RWPE2 (cell line): Measurements from ENCODE around the gene NKD2.

Source experiments
- ATAC-seq: fragments of 200-7000 bp; cut with Tn5 transposase; 3 replicates; pipeline ENCODE4 v1.9.1; 2021; ENCODE audit warnings: low read depth
- DNase-seq: peaks from one replicate; pipeline ENCODE4 v3.0.0-alpha.2; 2020; ENCODE audit warnings: low spot score
- H3K27ac ChIP-seq: fragments of 450-650 bp; 2 replicates; pipeline ENCODE4 v1.5.1; 2017; ENCODE audit warnings: mild to moderate bottlenecking; ENCODE audit not compliant: poor library complexity, severe bottlenecking
- H3K27me3 ChIP-seq: fragments of 250-450 bp; sonication (Bioruptor Pico); 2 replicates; pipeline ENCODE4 v1.5.1; 2021; ENCODE audit warnings: mild to moderate bottlenecking, moderate library complexity; ENCODE audit not compliant: insufficient read depth, poor library complexity, severe bottlenecking
- H3K36me3 ChIP-seq: fragments of 250-450 bp; sonication (Bioruptor Pico); 2 replicates; pipeline ENCODE4 v1.5.1; 2020; ENCODE audit warnings: low read depth, mild to moderate bottlenecking, moderate library complexity
- H3K4me1 ChIP-seq: fragments of 250-450 bp; sonication (Bioruptor Pico); 2 replicates; pipeline ENCODE4 v1.5.1; 2021; ENCODE audit warnings: mild to moderate bottlenecking, moderate library complexity; ENCODE audit not compliant: insufficient read depth, poor library complexity, severe bottlenecking
- H3K4me3 ChIP-seq: fragments of 250-450 bp; sonication (Bioruptor Pico); 2 replicates; pipeline ENCODE4 v1.5.1; 2021; ENCODE audit warnings: mild to moderate bottlenecking, moderate library complexity; ENCODE audit not compliant: severe bottlenecking
- H3K9me3 ChIP-seq: fragments of 250-450 bp; sonication (Bioruptor Pico); 2 replicates; pipeline ENCODE4 v1.5.1; 2021; ENCODE audit warnings: mild to moderate bottlenecking, moderate library complexity; ENCODE audit not compliant: severe bottlenecking
- CTCF ChIP-seq: fragments of 450-650 bp; IDR thresholded peaks from one replicate; pipeline ENCODE4 v1.5.1; 2017; ENCODE audit warnings: mild to moderate bottlenecking, moderate library complexity; ENCODE audit not compliant: poor library complexity, severe bottlenecking

NKD2 gene

DNA sequence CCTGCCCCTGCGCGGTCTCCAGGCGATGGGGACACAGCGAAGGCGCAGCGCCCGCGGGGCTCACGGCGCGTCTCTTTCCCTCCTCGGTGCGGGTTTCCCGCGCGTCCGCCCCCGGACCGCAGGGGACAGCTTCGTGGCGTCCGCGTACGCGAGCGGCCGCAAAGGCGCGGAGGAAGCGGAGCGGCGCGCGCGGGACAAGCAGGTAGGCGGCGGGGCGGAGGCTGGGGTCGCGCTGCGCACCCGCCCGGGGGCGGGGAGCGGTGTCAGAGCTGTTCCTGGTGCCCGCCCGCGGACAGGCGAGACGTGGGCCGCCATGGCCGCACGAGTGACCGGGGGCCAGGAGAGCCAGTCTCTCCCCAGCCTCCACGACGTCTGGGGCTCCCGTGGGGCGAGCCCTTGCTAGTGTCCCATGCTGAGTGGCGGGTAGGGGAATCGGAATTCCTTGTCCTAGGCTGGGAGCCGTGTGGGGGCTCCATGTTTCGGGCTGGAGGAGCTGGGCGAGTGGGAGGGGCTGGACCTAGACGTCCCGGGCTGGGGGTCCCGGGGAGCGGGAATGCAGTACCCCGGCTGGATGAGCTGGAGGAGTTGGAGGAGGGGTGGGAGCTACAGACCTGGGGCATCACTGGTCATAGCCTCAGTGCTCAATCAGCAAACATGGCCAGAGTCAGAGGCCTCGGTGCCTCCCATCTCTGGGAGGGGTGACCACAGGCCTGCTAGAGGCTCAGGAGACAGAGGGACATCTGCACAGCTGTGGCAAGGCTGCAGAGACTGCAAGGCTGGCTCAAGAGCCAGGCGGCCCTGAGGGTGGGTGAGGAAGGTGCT is 968 bp downstream of the NKD2 start:
- ATAC-seq, result no peak
- H3K27me3 ChIP-seq, result peaks cover 95% of the 10 kb centered on the region
- no peak for DNase-seq
- H3K4me1 ChIP-seq, result no peaks in the 10 kb centered on the region
- no peak for TF ChIP-seq CTCF
- H3K4me3 ChIP-seq, result no peak overlapping the region
- no peak overlapping the region for H3K27ac ChIP-seq
- H3K36me3 ChIP-seq, result no peaks in the 10 kb centered on the region
- H3K9me3 ChIP-seq, result no peaks in the 10 kb centered on the region

DNA sequence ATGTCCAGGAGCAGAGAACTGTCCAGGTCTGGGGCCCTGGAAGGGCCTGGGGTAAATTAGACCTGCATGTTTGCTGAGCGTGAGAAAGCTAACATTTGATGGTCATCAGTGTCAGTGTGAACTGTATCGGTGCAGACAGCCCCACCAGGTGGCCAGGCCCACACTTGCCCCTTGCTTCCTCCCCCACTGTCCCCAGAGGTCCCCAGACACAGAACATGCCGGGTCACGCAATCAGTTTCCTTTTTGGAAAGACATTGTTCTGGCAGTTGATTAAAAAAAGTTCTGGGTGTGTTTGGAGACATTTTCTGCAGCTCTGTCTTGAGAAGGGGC is 1.5 kb downstream of the NKD2 start:
- Histone ChIP-seq H3K27me3 (peaks cover 95% of the 10 kb centered on the region), H3K4me3 (no peak overlapping the region), H3K27ac (no peak overlapping the region), H3K4me1 (no peaks in the 10 kb centered on the region), H3K9me3 (no peaks in the 10 kb centered on the region), H3K36me3 (no peaks in the 10 kb centered on the region)
- no peak for DNase-seq
- TF ChIP-seq CTCF, result no peak
- no peak for ATAC-seq

GRCh38 chr5:1010641-1011046 is 2.0 kb downstream of the NKD2 start:
- Histone ChIP-seq H3K4me1 (no peaks in the 10 kb centered on the region), H3K9me3 (no peaks in the 10 kb centered on the region), H3K27me3 (peaks cover 95% of the 10 kb centered on the region), H3K27ac (no peak overlapping the region), H3K4me3 (no peak overlapping the region), H3K36me3 (no peaks in the 10 kb centered on the region)
- ATAC-seq, result peak; percentile 4; the same call in 1 of the 3 replicates
- DNase-seq, result no peak
- no peak for TF ChIP-seq CTCF

DNA sequence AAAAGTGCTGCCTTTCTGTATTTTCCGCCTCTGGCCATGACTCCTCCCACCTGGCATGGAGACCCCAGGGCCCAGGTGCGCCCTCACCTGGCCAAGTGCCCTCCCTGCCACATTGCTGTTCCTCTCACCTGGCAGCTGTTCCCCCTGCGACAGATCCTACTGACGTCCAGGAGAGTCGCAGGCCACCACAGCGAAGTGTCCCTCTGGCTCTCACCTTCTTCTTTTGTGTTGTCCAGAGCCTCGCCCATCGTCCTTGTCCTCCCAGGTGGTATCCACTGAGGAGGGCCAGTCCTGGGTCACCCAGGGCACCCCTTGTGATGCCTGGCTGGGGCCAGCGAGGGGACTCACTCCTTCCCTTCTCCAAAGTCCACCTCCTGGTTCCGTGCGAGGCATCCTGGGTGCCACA is 2.6 kb downstream of the NKD2 start:
- no peaks in the 10 kb centered on the region for H3K4me1 ChIP-seq
- peaks cover 95% of the 10 kb centered on the region for H3K27me3 ChIP-seq
- no peak overlapping the region for H3K27ac ChIP-seq
- no peaks in the 10 kb centered on the region for H3K9me3 ChIP-seq
- peak; percentile 32; the same call in 2 of the 3 replicates for ATAC-seq
- peak; percentile 64 for DNase-seq
- H3K36me3 ChIP-seq, result no peaks in the 10 kb centered on the region
- no peak overlapping the region for H3K4me3 ChIP-seq
- peak; percentile 55 for TF ChIP-seq CTCF

DNA sequence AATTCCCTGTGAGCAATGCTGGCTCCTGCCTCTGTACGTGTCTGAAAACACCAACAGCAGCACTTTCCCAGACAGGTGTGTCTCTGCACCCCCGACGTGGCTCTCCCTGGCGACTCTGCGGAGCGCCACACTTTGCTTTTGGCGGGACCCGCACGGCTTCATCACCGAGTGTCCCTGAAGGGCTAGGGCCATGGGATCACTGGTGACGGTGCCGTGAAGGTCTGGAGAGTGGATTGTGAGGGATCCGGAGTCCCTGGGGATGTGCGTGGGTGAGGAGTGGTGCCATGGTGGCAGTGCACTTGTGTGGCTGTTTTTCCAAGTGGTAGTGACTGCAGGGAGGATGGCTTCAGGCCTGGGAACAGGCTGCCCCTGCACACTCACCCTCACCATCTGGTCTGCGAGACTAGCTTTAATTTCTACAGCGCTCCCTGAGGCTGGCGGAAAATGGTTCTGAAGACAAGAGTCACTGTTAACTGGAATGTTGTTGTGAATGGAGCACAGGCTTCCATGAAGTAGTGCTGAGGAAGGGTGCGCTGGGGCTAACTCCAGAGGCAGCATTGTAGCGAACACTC is 3.2 kb downstream of the NKD2 start:
- no peak overlapping the region for H3K4me3 ChIP-seq
- DNase-seq, result peak; percentile 66
- peaks cover 93% of the 10 kb centered on the region for H3K27me3 ChIP-seq
- H3K27ac ChIP-seq, result no peak overlapping the region
- H3K36me3 ChIP-seq, result no peaks in the 10 kb centered on the region
- no peak for ATAC-seq
- no peak for TF ChIP-seq CTCF
- no peaks in the 10 kb centered on the region for H3K9me3 ChIP-seq
- H3K4me1 ChIP-seq, result no peaks in the 10 kb centered on the region
